HG03097 (cell line): ENCODE data around the gene BCKDHA.

Source experiments
- ATAC-seq: cut with Tn5 transposase; IDR thresholded peaks from one replicate; pipeline ENCODE4 v1.9.1; 2021; ENCODE audit not compliant: unreplicated experiment, low FRiP score

Gene BCKDHA

GRCh38 chr19:41397086-41398049 is at the start of gene BCKDHA, which contains the start of gene EXOSC5:
TSS of gene BCKDHA (plus strand) at chr19:41397818. CDS start at chr19:41397828, 10 bp downstream.
TSS of gene EXOSC5 (minus strand) at chr19:41397359. CDS start at chr19:41397328, 31 bp downstream.
- ATAC-seq = peak; percentile 88

GRCh38 chr19:41350735-41351338 is 46.8 kb upstream of the BCKDHA start:
- ATAC-seq = no peak

GRCh38 chr19:41351339-41352245 is 46.0 kb upstream of the BCKDHA start:
- peak; percentile 23 for ATAC-seq

- no peak for ATAC-seq
These were observed 45.4 kb upstream of the BCKDHA start for GRCh38 chr19:41352279-41352608.

- no peak for ATAC-seq
These were observed 44.8 kb upstream of the BCKDHA start for GRCh38 chr19:41352609-41353465.

- peak; percentile 34 for ATAC-seq
These were observed 43.9 kb upstream of the BCKDHA start, which contains the start of gene TGFB1 for GRCh38 chr19:41353466-41354342. TSS of gene TGFB1 (minus strand) at chr19:41353922. CDS start at chr19:41353044, 878 bp downstream.

- ATAC-seq = no peak
These were observed 43.2 kb upstream of the BCKDHA start for GRCh38 chr19:41354343-41354953.

- no peak for ATAC-seq
These were observed 42.6 kb upstream of the BCKDHA start for GRCh38 chr19:41355035-41355434.

- ATAC-seq = no peak
These were observed 41.8 kb upstream of the BCKDHA start for GRCh38 chr19:41355802-41356201.

- no peak for ATAC-seq
These were observed 40.5 kb upstream of the BCKDHA start for GRCh38 chr19:41356984-41357739.

- ATAC-seq = no peak
These were observed 39.9 kb upstream of the BCKDHA start for GRCh38 chr19:41357746-41358145.

GRCh38 chr19:41359741-41360140 is 37.9 kb upstream of the BCKDHA start:
- ATAC-seq = no peak

- no peak for ATAC-seq
These were observed 35.3 kb upstream of the BCKDHA start for GRCh38 chr19:41362143-41362847.

GRCh38 chr19:41363371-41363752 is 34.3 kb upstream of the BCKDHA start:
- ATAC-seq = peak; percentile 3

GRCh38 chr19:41363753-41364523 is 33.7 kb upstream of the BCKDHA start, which contains the start of gene B9D2:
TSS of gene B9D2 (minus strand) at chr19:41364149. CDS start at chr19:41363519, 630 bp downstream.
- ATAC-seq = peak; percentile 81
